ENCODE results near the gene MMP2.

GRCh38 chr16:55467898-55468297 is 11.1 kb upstream of the MMP2 start:
- TF ChIP-seq POLR2A (IDR thresholded peaks at IDR 0.05) = no peak
- no peak for TF ChIP-seq CTCF (IDR thresholded peaks at IDR 0.05)
